HG03066 (cell line): ENCODE results near the gene TMEM81.

Experiments used
- ATAC-seq: cut with Tn5 transposase; IDR thresholded peaks from one replicate; pipeline ENCODE4 v1.9.1; 2021; ENCODE audit warnings: low read depth; ENCODE audit not compliant: unreplicated experiment

TMEM81 gene

DNA sequence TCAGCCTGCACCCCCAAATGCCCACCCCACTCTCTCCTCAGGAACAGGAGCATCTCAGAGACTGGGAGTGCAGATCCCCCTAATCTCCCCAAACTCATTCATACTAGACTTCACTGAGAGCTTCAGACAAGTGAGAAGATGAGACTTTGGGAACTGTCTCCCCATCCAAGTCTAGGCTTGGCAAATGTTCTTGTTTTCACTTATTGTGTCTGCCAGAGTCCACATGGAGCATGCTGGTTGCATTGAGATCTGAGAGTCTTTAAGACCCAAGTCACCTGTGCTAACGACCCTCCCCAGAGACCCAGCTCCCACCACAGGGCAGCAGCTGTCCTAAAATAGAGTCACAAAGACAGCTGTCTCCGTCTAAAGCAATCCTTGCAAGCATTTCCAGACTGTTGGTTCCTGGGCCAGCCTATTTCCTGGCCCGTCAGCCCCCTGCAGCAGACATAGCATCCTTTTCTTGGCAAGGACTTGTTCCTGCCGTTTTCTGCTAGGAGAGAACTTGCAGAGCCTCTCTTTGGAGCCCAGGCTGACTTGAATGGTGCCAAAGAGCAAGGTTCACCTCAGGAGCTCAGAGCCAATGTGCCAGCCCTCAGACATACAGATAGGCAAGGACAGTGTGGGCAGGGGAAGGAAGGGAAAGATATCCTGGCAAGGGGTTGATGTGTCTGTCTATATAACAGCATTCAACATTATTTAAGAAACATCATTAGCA is 43.1 kb downstream of the TMEM81 start:
- ATAC-seq: no peak

DNA sequence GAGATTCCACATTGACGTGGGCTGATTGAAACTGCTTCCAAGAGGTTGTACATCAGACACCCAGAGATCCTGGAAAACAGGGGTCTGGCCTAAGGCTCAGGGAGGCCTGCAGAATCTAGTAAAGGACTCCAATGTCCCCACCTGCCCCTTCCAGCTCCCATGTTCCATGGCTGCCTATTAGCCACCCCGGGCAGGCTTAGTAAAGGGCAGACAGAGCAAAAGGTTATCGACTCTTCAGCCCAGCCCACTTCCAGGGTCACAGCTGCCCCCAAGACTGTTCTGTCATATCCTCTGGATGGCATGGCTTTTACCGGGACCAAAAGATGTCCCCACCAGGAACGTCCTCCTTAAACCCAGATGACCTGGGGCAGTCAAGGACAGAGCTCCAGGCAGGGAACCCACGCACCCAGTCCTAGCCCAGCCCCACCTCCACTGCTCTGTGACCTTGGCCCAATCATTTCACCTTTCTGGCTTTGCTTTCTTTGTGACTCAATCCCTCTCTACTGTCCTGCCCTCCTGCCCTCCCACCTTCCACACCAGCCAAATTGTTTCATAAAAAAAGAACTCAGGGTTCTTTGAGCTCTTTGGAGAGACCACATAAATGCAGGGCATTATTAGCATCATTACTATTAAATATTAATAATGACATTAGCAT is 46.0 kb downstream of the TMEM81 start:
- ATAC-seq: no peak

DNA sequence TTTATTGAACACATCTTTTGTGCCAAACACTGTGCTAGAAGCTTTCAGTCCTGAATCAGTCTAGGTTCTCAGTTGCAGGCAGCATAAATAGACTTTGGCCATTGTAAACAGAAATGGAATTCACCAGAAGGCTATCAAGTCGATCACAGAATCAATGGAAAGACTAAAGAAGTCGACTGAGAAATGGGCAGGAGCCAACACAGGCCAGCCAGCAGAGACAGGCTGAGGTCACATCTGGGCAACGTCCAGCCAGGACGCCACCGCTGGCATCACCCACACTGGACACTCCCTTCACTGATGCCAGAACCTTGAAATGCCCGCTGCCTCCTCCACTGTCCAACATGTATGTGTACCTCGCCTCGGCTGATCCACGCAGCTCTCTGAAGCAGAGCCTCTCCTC is 46.7 kb downstream of the TMEM81 start:
- no peak for ATAC-seq
